K562 (cell line): Measurements from ENCODE around the gene LRP2BP. TPM values are rescaled to one million over a fixed set of nuclear protein-coding genes. Genes with fewer than 3 reads are reported as not detected.

ENCODE experiments used
- ATAC-seq: fragments of 200-7000 bp; cut with Tn5 transposase; 3 replicates; pipeline ENCODE4 v1.9.1; 2020; ENCODE audit warnings: moderate library complexity
- BruUV-seq: library from RNA; stranded (reverse); fragments of 400-500 nt; replicated peaks from 2 replicates; lab custom pipeline; 2021; lab: Mats Ljungman, UMichigan
- CTCF ChIA-PET: fragments of 300-600 bp; formaldehyde crosslinking; extraction: SDS; loops from one replicate; lab custom pipeline; 2021; ENCODE audit warnings: low intra/inter-chr PET ratio; lab: Yijun Ruan, JAX
- POLR2A ChIA-PET: fragments of 300-600, 350-650 bp; sonication (Branson Sonifier 250); formaldehyde crosslinking; extraction: SDS; loops from one replicate; lab custom pipeline; 2021; ENCODE audit warnings: antibody characterized with exemption, inconsistent platforms; lab: Yijun Ruan, JAX
- DNase-seq, 4 experiments: peaks; one replicate each; pipeline versions ENCODE4 v3.0.0 to v3.0.0-alpha.2; 2011 to 2018; ENCODE audit warnings: low spot score in 3 of 4, mixed read lengths in 3 of 4; ENCODE audit errors: extremely low read depth in 1 of 4
- FAIRE-seq: peaks from 2 replicates; lab custom pipeline; 2011; peaks lifted over from hg19 to GRCh38; lab: Jason Lieb, UNC
- H2AFZ ChIP-seq: 2 replicates; pipeline ENCODE4 v1.6.0; 2011; ENCODE audit warnings: low read depth, low read length, control low read depth, inconsistent platforms
- H3K27ac ChIP-seq: fragments of 200-600 bp; 3 replicates; pipeline ENCODE4 v1.8.0; 2011; ENCODE audit warnings: low read depth, mild to moderate bottlenecking, control low read depth, inconsistent platforms, low read length, moderate library complexity, mixed read lengths; ENCODE audit errors: extremely low read depth
- H3K27me3 ChIP-seq, 2 experiments: fragments of 300-600 bp in 1 of 2; 2 replicates in 1 of 2; 3 replicates in 1 of 2; pipeline versions ENCODE4 v1.6.0 to v1.8.0; 2011; ENCODE audit warnings: inconsistent platforms in 2 of 2, low read length in 2 of 2, mild to moderate bottlenecking in 1 of 2, mixed read lengths in 1 of 2, moderate library complexity in 1 of 2; ENCODE audit not compliant: control insufficient read depth in 2 of 2, insufficient read depth in 2 of 2
- H3K36me3 ChIP-seq: fragments of 300-600 bp; 3 replicates; pipeline ENCODE4 v1.8.0; 2011; ENCODE audit warnings: mild to moderate bottlenecking, low read length, inconsistent platforms; ENCODE audit not compliant: control insufficient read depth, insufficient read depth
- H3K4me1 ChIP-seq, 2 experiments: fragments of 200-600 bp in 1 of 2; replicated peaks in 1 of 2; 2 replicates in 1 of 2; 3 replicates in 1 of 2; pipeline versions ENCODE4 v1.5.1 to v1.8.0; 2011; ENCODE audit warnings: inconsistent platforms in 2 of 2, low read length in 2 of 2, mild to moderate bottlenecking in 1 of 2, mixed read lengths in 1 of 2, moderate library complexity in 1 of 2; ENCODE audit not compliant: control insufficient read depth in 2 of 2, insufficient read depth in 2 of 2
- H3K4me2 ChIP-seq: 2 replicates; pipeline ENCODE4 v1.6.1; 2011; ENCODE audit warnings: low read length, control low read depth, inconsistent platforms, mixed read lengths; ENCODE audit not compliant: insufficient read depth
- H3K4me3 ChIP-seq: fragments of 200-600 bp; sonication (generic), shearing (Covaris generic); 2 replicates; pipeline ENCODE4 v1.5.1; 2016; ENCODE audit warnings: control low read depth, inconsistent platforms
- H3K79me2 ChIP-seq: fragments of 200-600 bp; 3 replicates; pipeline ENCODE4 v1.8.0; 2011; ENCODE audit warnings: low read length, inconsistent platforms; ENCODE audit not compliant: control insufficient read depth, insufficient read depth
- H3K9ac ChIP-seq, 2 experiments: 2 replicates each; pipeline versions ENCODE4 v1.6.0 to v1.6.1; 2011; ENCODE audit warnings: low read depth in 2 of 2, low read length in 2 of 2, control low read depth in 1 of 2, inconsistent platforms in 1 of 2, mild to moderate bottlenecking in 1 of 2, mixed read lengths in 1 of 2; ENCODE audit not compliant: insufficient read depth in 1 of 2
- H3K9me1 ChIP-seq: one replicate; pipeline ENCODE4 v1.6.0; 2011; ENCODE audit warnings: inconsistent platforms, mild to moderate bottlenecking, low read length, moderate library complexity; ENCODE audit not compliant: control insufficient read depth, insufficient read depth
- H3K9me3 ChIP-seq: replicated peaks from 2 replicates; pipeline ENCODE4 v1.5.1; 2011; ENCODE audit warnings: low read depth, low read length, inconsistent platforms; ENCODE audit not compliant: control insufficient read depth, insufficient read depth
- H4K20me1 ChIP-seq: replicated peaks from 2 replicates; pipeline ENCODE4 v1.6.1; 2011; ENCODE audit warnings: low read length, inconsistent platforms, mixed read lengths; ENCODE audit not compliant: control insufficient read depth, insufficient read depth
- BDP1 ChIP-seq: IDR thresholded peaks from 3 replicates; pipeline ENCODE4 v1.6.1; 2011; ENCODE audit not compliant: insufficient read length, insufficient read depth
- CC2D1A ChIP-seq: fragments of 450-650 bp; IDR thresholded peaks from 2 replicates; pipeline ENCODE4 v1.6.1; 2017; ENCODE audit warnings: mild to moderate bottlenecking
- CEBPG ChIP-seq, 3 experiments: fragments of 200-800 bp in 1 of 3; sonication (Bioruptor generic) in 1 of 3; sonication (generic) in 1 of 3; formaldehyde crosslinking in 1 of 3; IDR thresholded peaks in 2 of 3; conservative IDR thresholded peaks in 1 of 3; 2 replicates each; pipeline versions ENCODE4 v1.6.1 to v1.8.0; 2016 to 2022; ENCODE audit warnings: missing compliant biosample characterization in 2 of 3, missing genetic modification characterization in 2 of 3, mild to moderate bottlenecking in 1 of 3, missing genetic modification reagents in 1 of 3
- COPS2 ChIP-seq: fragments of 450-650 bp; conservative IDR thresholded peaks from 2 replicates; pipeline ENCODE4 v1.6.1; 2016; ENCODE audit warnings: mild to moderate bottlenecking, moderate library complexity
- CTCF ChIP-seq, 3 experiments: IDR thresholded peaks in 2 of 3; conservative IDR thresholded peaks in 1 of 3; 2 replicates each; pipeline ENCODE4 v1.5.1; 2011 to 2012; ENCODE audit warnings: low read length in 3 of 3, mild to moderate bottlenecking in 3 of 3, control low read depth in 2 of 3, improper control_type of control experiment in 1 of 3, inconsistent platforms in 1 of 3, low read depth in 1 of 3, mixed read lengths in 1 of 3, moderate library complexity in 1 of 3; ENCODE audit not compliant: insufficient read depth in 2 of 3
- FOXK2 ChIP-seq, 2 experiments: fragments of 450-650 bp; IDR thresholded peaks in 1 of 2; conservative IDR thresholded peaks in 1 of 2; 2 replicates each; pipeline ENCODE4 v1.6.1; 2016; ENCODE audit warnings: low read depth in 2 of 2, mild to moderate bottlenecking in 1 of 2
- KDM4B ChIP-seq, 2 experiments: fragments of 450-650 bp in 1 of 2; sonication (generic) in 1 of 2; IDR thresholded peaks; 2 replicates each; pipeline ENCODE4 v1.6.1; 2016 to 2017; ENCODE audit warnings: borderline replicate concordance in 2 of 2, antibody characterized with exemption in 1 of 2, low read depth in 1 of 2, mild to moderate bottlenecking in 1 of 2
- NCOR1 ChIP-seq: fragments of 450-650 bp; IDR thresholded peaks from 2 replicates; pipeline ENCODE4 v1.6.1; 2016; ENCODE audit warnings: mild to moderate bottlenecking, moderate library complexity
- ZNF316 ChIP-seq: fragments of 450-650 bp; IDR thresholded peaks from 2 replicates; pipeline ENCODE4 v1.6.1; 2016
- ZNF384 ChIP-seq: IDR thresholded peaks from 2 replicates; pipeline ENCODE4 v1.6.1; 2012; ENCODE audit warnings: low read depth, low read length, improper control_type of control experiment
- WGBS: fragments of 100-300 bp; shearing (Covaris generic); methylation state at CpG from one replicate; pipeline ENCODE4 v1.1.6; 2016; ENCODE audit warnings: low coverage, mixed read lengths; ENCODE audit not compliant: insufficient coverage; ENCODE audit errors: missing lambda C conversion rate; 5-methylcytosine and 5-hydroxymethylcytosine counted together
- in situ Hi-C: fragments of 300-500 bp; cut with MboI; formaldehyde crosslinking; loops from 4 replicates; pipeline ENCODE4 v1.15.0; 2018; ENCODE audit warnings: inconsistent platforms, mixed read lengths
- intact Hi-C: fragments of 100-400 bp; cut with micrococcal nuclease; formaldehyde crosslinking; loops from 2 replicates; pipeline ENCODE4 v1.14.2; 2022
- polyA plus RNA-seq, 8 experiments: library from polyadenylated mRNA; depleted of rRNA in 4 of 8; stranded (reverse) in 5 of 8; unstranded in 3 of 8; fragments of >200 nt; fragmentation: Nextera tagmentation in 2 of 8; fragmentation: Illumina TruSeq in 1 of 8; extraction: Ambion mirVana in 2 of 8; extraction: Trizol in 1 of 8; gene quantifications; 2 replicates each; pipeline versions ENCODE4 v1.2.1 to v1.2.3, GENCODE V29; 2011 to 2014; ENCODE audit warnings: inconsistent platforms in 1 of 8, missing spikeins in 1 of 8
- total RNA-seq, 7 experiments: library from RNA; depleted of rRNA in 6 of 7; stranded (reverse); fragments of >200 nt in 6 of 7; fragmentation: Illumina TruSeq in 2 of 7; extraction: Trizol in 2 of 7; gene quantifications; 2 replicates each; pipeline versions ENCODE4 v1.2.1 to v1.2.3, GENCODE V29; 2011 to 2021; ENCODE audit warnings: low replicate concordance in 1 of 7

Gene LRP2BP
- total and polyA plus RNA-seq, 9 of the 15 experiments (the other 6 are each of a cell fraction or from before 2014, with no cell fraction given) = 0.42 to 2.1 (median 0.62) TPM

GRCh38 chr4:185318679-185319078 is 77.0 kb downstream of the LRP2BP start (continued):
- TF ChIP-seq CEBPG (CRISPR knock-in tag; IDR thresholded peaks at IDR 0.05) = no peak
- TF ChIP-seq CEBPG (tag; conservative IDR thresholded peaks at IDR 0.05 in 1 of 2, IDR thresholded peaks at IDR 0.05 in 1 of 2) = no peak
- TF ChIP-seq KDM4B (IDR thresholded peaks at IDR 0.05; ENCODE audit: borderline replicate concordance in 2 of 2, low read depth in 1 of 2) = no peak
- TF ChIP-seq BDP1 = no peak
- TF ChIP-seq ZNF384 = peak; percentile 53; the same call in 1 of the 2 replicates
- TF ChIP-seq FOXK2 (conservative IDR thresholded peaks at IDR 0.05 in 1 of 2, IDR thresholded peaks at IDR 0.05 in 1 of 2; ENCODE audit: low read depth in 2 of 2) = peak; percentile 16 to 39; a peak in 2 of 4 replicates
- TF ChIP-seq CC2D1A = peak; percentile 64; the same call in 1 of the 2 replicates
- TF ChIP-seq, all 486 proteins: peak for 81

GRCh38 chr4:185317880-185318279 is 77.8 kb downstream of the LRP2BP start:
- Histone ChIP-seq H4K20me1 (no peaks in the 10 kb centered on the region), H3K36me3 (peaks cover 21% of the 10 kb centered on the region; the same call in 2 of the 3 replicates), H3K27ac (peak overlapping the region; percentile 72; the same call in 1 of the 3 replicates), H3K4me3 (no peak overlapping the region), H2AFZ (no peak overlapping the region), H3K27me3 (no peaks in the 10 kb centered on the region), H3K79me2 (no peaks in the 10 kb centered on the region), H3K9me3 (peaks cover 4% of the 10 kb centered on the region), H3K4me1 (peaks cover 0 to 12% of the 10 kb centered on the region in 2 experiments; a peak in 2 of 5 replicates), H3K4me2 (no peak overlapping the region), H3K9ac (peak overlapping the region in 1 of 2 experiments; percentile 33; a peak in 1 of 4 replicates), H3K9me1 (no peaks in the 10 kb centered on the region)
- in situ Hi-C loops (no loop called here), intact Hi-C loops (loop anchor here (5.0 kb wide), 1 partner anchor 79 kb away; the partner anchor contains the start of genes ANKRD37 and LRP2BP)
- CTCF ChIA-PET = no interaction called here
- no TSS peak for BruUV-seq
- ATAC-seq = peak; percentile 60
- POLR2A ChIA-PET = no interaction called here
- FAIRE-seq = no peak
- 50% methylated on average over 1 of the region's 1 CpG for WGBS
- DNase-seq = peak in 1 of 4 experiments; percentile 8
- peak; percentile 28; the same call in 1 of the 2 replicates for TF ChIP-seq ZNF316
- no peak for TF ChIP-seq COPS2
- TF ChIP-seq CTCF (IDR thresholded peaks at IDR 0.05 in 2 of 3, conservative IDR thresholded peaks at IDR 0.05 in 1 of 3; ENCODE audit: insufficient read depth in 2 of 3, low read depth in 1 of 3, low read length in 3 of 3) = peak in 2 of 3 experiments; percentile 4 to 17; a peak in 3 of 6 replicates
- no peak for TF ChIP-seq NCOR1
